NCI-H1048 (cell line): ENCODE measurements around the gene PHLDB2.

Source experiments
- DNase-seq: peaks from one replicate; lab custom pipeline; 2025; lab: John Stamatoyannopoulos, UW

The PHLDB2 gene

GRCh38 chr3:111884411-111885018 lies 25.4 kb downstream of the PHLDB2 start:
- no peak for DNase-seq

DNA sequence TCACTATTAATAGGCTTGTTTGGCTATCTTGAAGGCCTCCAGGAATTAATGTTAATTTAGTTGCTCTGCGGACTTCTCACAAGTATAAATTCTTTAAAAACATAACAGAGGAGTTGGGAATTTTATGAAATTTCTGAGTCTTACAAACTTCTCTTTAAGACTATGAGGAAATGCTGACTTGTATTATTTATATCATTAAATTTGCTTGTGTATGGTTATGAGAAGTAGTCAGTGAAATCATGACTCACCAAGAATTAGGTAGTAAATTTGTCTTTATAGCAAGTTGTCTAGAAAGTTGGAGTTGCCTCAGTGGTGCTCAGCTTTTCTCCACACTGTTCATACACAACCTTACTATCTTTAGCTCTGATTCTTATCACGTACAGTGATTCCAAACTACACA lies 26.5 kb downstream of the PHLDB2 start:
- DNase-seq = no peak

- no peak for DNase-seq
These were observed 31.1 kb downstream of the PHLDB2 start for GRCh38 chr3:111890051-111890580.

GRCh38 chr3:111892070-111892469 lies 33.0 kb downstream of the PHLDB2 start:
- DNase-seq = no peak

GRCh38 chr3:111895071-111895470 lies 36.0 kb downstream of the PHLDB2 start:
- DNase-seq = no peak

- DNase-seq = no peak
These were observed 40.9 kb downstream of the PHLDB2 start for GRCh38 chr3:111899966-111900365.

- DNase-seq = no peak
These were observed 42.6 kb downstream of the PHLDB2 start for GRCh38 chr3:111901637-111902036.

DNA sequence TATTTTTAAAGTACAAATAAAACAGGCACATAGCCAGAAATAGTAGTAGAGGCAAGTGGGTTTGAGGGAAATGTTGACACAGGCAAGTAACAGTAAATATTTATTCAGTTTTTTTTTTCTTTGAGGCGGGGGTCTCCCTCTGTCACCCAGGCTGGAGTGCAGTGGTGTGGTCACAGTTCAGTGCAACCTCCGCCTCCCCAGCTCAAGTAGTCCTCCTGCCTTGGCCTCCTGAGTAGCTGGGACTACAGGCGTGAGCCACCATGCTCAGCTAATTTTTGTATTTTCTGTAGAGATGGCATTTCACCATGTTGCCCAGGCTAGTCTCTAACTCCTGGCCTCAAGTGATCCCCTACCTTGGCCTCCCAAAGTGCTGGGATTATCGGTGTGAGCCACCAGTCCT lies 43.5 kb downstream of the PHLDB2 start:
- no peak for DNase-seq

DNA sequence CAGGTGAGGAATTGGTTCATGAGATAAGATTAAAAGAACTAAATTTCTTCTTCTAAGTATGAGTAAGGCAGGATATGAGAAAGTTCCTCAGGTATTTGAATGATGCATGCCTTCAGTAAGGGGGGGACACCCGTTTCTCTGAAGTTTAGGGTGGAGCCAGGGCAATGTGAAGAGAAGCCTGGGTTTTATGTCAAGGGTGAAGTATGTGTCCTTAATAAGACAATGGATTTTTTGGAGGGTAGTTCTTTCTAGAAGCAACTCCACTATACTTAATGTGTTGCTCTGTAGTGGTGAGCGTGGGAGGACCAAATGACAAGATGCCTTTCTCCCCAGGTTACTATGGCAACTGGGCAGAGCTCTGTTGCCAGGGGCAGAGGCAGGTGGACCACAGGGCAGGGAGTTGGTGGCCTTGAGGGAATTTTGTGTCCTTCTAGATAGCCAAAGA lies 44.0 kb downstream of the PHLDB2 start:
- DNase-seq = no peak

GRCh38 chr3:111904376-111905241 lies 45.5 kb downstream of the PHLDB2 start:
- DNase-seq = no peak

DNA sequence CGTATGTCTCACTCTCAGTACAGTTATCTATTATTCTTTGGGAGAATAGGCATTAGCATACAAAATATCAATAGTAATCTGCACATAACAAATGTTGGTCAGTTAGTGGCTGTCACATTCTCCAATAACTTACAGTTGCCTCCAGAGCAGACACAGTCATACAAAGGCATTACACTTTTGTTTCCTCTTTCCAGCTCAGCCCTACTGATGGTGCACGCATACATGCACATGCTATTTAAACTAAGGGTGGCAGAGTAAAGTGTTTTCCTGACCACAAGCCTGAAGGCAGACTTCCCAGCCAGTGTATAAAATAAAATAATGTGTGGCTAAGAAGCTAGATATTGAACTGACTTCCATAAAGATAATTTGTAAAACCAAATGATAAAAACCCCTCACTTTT lies 47.6 kb downstream of the PHLDB2 start:
- DNase-seq = no peak

DNA sequence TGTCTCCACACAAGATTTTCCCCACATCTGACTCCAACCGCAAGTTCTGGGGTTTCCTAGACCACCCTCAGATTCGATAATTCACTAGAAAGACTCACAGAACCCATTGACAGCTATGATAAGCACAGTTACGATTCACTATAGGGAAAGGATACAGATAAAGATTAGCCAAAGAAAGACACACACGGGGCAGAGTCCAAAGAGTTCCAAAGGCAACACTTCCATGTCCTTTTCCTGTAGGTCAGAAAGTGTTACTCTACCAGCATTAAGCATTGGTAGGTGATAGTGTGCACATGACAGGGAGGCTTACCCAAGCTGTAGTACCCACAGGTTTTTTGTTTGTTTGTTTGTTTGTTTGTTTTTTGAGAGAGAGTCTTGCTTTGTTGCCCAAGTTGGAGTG lies 48.1 kb downstream of the PHLDB2 start:
- DNase-seq = no peak

- no peak for DNase-seq
These were observed 51.7 kb downstream of the PHLDB2 start for GRCh38 chr3:111910806-111911205.

GRCh38 chr3:111911446-111911845 lies 52.4 kb downstream of the PHLDB2 start:
- no peak for DNase-seq

DNA sequence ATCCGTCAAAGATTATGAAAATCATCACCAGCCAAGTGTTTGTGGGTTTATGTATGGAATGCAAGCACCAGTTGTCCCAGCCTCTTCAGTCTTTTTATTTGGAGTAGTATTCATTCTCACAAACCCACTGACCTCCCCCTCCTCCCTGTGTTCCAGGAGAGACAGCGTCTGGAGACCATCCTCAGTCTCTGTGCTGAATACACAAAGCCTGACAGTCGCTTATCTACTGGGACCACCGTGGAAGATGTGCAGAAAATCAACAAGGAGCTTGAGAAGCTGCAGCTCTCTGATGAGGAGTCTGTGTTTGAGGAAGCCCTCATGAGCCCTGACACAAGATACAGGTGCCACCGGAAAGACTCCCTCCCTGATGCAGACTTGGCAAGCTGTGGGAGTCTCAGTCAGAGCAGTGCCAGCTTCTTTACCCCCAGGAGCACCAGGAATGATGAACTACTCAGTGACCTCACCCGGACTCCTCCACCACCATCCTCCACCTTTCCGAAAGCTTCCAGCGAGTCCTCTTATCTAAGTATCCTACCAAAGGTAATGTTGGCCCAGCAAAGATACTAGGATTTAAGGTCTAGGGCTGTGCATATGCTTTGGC lies 54.2 kb downstream of the PHLDB2 start:
- no peak for DNase-seq

- DNase-seq = no peak
These were observed 56.8 kb downstream of the PHLDB2 start for GRCh38 chr3:111915905-111916304.

DNA sequence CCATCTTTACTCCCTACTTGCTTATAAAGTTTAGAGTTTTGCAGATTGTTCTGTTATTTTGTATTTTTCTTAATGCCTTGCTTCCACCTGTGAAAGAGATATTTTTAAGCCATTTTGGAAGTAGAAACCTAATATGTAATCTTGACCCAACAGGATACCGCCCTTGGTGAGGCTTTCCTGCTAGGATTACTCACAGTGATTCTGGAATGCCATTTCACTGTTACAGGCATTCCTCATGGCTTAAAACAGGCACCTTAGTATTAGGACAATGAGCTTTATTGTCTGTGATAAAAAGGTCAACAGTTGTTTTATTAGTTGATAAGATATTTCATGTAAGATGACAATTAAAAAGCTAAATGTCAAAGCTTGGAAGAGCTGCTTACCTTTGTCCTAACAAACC lies 58.2 kb downstream of the PHLDB2 start:
- DNase-seq = no peak

DNA sequence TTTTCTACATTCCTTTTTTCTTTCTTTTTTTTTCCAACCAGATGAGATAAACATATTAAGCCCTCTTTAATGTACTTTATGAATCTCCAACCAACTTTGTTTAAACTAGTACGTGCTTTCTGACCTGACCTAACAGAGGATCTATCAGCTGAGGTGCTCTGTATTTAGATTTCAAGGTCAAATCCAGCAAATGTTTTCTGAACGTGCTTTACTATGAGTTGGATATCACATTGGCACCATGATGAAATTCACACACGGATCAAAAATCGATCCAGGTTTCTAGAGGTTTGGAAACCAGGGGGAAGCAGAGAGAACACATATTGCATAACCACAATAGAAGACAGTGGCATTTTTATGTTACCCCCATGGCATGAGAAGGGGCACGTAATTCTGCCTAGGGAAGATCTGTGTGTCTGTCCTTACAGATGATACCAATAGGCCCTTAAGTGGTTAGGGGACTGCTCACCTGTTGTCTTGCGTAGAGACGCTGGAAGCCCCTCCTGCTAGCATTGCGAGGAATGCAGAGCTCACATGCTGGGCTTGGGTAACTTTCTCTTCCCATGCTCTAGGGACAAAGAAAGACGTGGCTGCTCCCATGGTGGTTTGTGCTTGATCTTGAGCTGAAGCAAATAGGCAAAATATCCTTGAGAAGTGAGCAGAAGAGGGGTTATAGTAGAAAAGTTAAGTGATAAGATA lies 60.5 kb downstream of the PHLDB2 start:
- no peak for DNase-seq

DNA sequence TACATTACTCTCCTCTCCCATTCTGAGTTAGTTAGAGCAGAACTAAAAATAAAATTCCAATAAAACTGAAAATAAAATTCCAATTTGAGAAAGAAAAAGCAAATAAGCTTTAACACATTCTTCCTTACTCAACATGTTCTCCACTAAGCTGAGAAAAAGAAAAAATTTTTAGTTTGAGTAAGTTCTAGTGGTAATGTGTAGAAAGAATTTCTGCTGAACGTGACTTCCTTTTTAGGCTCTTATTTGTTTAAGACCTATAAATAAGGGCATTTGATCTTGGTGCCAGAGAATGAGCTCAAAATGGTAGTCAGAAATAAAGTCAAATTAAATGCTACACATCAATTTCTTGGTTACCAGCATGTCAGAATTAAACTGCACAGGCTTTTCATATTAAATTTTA lies 62.1 kb downstream of the PHLDB2 start:
- no peak for DNase-seq

DNA sequence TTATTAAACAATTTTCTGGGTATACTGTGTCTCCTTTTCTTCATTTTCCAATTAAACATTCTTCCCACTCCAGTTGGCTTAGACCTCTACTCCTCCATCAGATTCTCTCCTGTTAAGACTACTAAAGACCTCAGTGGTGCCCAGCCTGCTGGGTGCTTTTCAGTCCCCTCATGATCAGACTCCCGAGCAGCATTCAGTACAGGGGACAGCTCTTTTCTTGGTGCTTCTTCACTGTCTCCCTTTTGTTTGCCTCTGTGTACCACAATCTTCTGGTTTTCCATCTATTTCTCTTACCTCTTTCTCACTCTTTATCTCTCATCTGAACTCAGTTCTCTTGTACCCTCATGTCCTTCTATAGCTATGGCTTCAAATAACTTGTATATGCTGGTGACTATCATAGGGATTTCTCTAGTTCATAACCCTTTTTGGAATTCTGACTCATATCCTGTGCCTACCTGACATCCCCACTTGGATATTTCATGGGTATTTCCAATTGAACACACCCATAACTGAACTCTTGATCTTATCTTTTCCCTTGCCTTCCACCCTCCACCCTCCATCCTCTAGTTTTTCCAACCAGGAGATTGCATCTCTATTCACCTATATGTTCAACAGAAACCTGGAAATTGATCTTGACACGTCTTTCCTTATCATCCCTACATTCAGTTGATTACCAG lies 64.2 kb downstream of the PHLDB2 start:
- DNase-seq = no peak

- DNase-seq = no peak
These were observed 64.7 kb downstream of the PHLDB2 start for GRCh38 chr3:111923806-111924205.

GRCh38 chr3:111924283-111924682 lies 65.2 kb downstream of the PHLDB2 start:
- no peak for DNase-seq
